Activated CD8-positive, alpha-beta T cell treated with anti-CD3 and anti-CD28 coated beads for 36 hours (primary cell): ENCODE data around the gene MAPK13. TPM values are rescaled to one million over a fixed set of nuclear protein-coding genes. Genes with fewer than 3 reads are reported as not detected.
A peak's percentile ranks its signal among the peaks of the same experiment; 100 is the strongest.

Experiments used
- ATAC-seq: fragments of 200-7000 bp; cut with Tn5 transposase; one replicate; pipeline ENCODE4 v1.10.0; 2021; ENCODE audit warnings: mild to moderate bottlenecking, moderate library complexity
- CTCF ChIA-PET: fragments of 350-600 bp; sonication (Branson Sonifier 250); formaldehyde crosslinking; loops from one replicate; lab custom pipeline; 2021; ENCODE audit warnings: antibody characterized with exemption; lab: Charles Lee
- POLR2A ChIA-PET: fragments of 350-600 bp; sonication (Branson Sonifier 250); formaldehyde crosslinking; loops from one replicate; lab custom pipeline; 2021; ENCODE audit warnings: antibody characterized with exemption; lab: Charles Lee
- DNase-seq: peaks from one replicate; pipeline ENCODE4 v3.0.0-alpha.2; 2020
- H3K27ac Mint-ChIP-seq: one replicate; pipeline ENCODE4 v1.8.0; 2021; ENCODE audit warnings: mild to moderate bottlenecking, mixed read lengths
- H3K27me3 Mint-ChIP-seq: one replicate; pipeline ENCODE4 v1.8.0; 2021; ENCODE audit warnings: mixed read lengths
- H3K36me3 Mint-ChIP-seq: one replicate; pipeline ENCODE4 v1.8.0; 2021; ENCODE audit warnings: low read depth, mixed read lengths
- H3K4me1 Mint-ChIP-seq: one replicate; pipeline ENCODE4 v1.8.0; 2021; ENCODE audit warnings: low read depth, mixed read lengths
- H3K4me3 Mint-ChIP-seq: one replicate; pipeline ENCODE4 v1.8.0; 2021; ENCODE audit warnings: mild to moderate bottlenecking, moderate library complexity, mixed read lengths
- H3K9me3 Mint-ChIP-seq: one replicate; pipeline ENCODE4 v1.8.0; 2021; ENCODE audit warnings: mixed read lengths
- CTCF ChIP-seq: fragments of 200-600 bp; IDR thresholded peaks from one replicate; pipeline ENCODE4 v1.8.0; 2022; ENCODE audit warnings: antibody characterized with exemption, mild to moderate bottlenecking
- intact Hi-C: fragments of 100-400 bp; cut with micrococcal nuclease; formaldehyde crosslinking; loops from one replicate; pipeline ENCODE4 v1.10.0; 2022
- total RNA-seq, 2 experiments: library from RNA; stranded (reverse); gene quantifications; one replicate each; pipeline ENCODE4 v1.2.3, GENCODE V29; 2021

Gene MAPK13
- total RNA-seq, 2 experiments from 2014 or later, result 60.4 to 60.9 TPM

DNA sequence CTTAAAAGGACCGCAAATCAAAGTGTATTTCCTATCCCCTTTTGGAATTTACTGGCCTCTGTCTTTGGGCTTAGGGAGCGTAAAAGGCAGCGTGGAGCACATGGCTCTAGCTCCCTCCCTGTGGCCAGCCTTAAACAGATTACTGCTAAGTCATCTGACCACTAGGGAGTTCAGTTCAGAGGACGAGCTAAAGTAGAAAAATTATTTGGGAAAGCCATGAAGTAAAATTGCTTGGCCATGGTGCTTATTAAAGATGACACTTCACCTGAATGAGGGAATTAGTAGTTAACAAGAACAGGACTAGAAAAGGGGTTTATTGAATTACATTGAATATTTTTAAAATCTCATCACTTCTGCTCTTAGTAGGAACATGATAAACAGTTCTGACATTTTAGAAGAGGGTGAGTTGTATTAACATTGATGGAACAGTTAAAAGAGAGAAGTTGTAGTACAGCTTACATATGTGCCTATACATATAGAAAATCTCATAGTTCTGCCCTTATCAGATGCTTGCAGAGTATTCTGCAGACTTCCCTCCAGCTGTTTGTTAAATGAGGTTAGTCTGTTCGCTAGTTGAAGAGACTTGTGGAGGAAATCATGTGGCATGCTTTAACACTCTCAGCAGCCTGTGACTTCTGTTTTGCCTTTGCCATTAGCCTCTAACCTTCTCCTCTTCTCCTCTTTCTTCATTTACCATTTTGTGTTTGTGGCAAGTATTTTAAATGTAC lies 31.2 kb upstream of the MAPK13 start:
- H3K27ac Mint-ChIP-seq, result peak overlapping the region; percentile 79
- H3K4me3 Mint-ChIP-seq, result no peak overlapping the region
- no peaks in the 10 kb centered on the region for H3K9me3 Mint-ChIP-seq
- DNase-seq (no peak), ATAC-seq (no peak)
- no peaks in the 10 kb centered on the region for H3K27me3 Mint-ChIP-seq
- H3K4me1 Mint-ChIP-seq, result peaks cover 51% of the 10 kb centered on the region
- peaks cover 20% of the 10 kb centered on the region for H3K36me3 Mint-ChIP-seq
- intact Hi-C loops, result no loop called here
- CTCF ChIA-PET, result interaction anchor here (1.0 to 11.7 kb wide), 4 partner anchors 9 to 203 kb away, joined by 3 to 230 read pairs (median 8); partner anchors contain the start of genes MAPK14 and SLC26A8
- TF ChIP-seq CTCF, result no peak
- POLR2A ChIA-PET, result interaction anchor here (0.6 to 0.8 kb wide), 2 partner anchors 32 to 71 kb away, joined by 3 to 4 read pairs; no protein-coding TSS in a partner anchor

GRCh38 chr6:36099869-36100483 lies 30.3 kb upstream of the MAPK13 start:
- Mint-ChIP-seq H3K4me1 (peaks cover 45% of the 10 kb centered on the region), H3K27ac (peak overlapping the region; percentile 79), H3K9me3 (no peaks in the 10 kb centered on the region), H3K27me3 (no peaks in the 10 kb centered on the region), H3K36me3 (peaks cover 25% of the 10 kb centered on the region), H3K4me3 (no peak overlapping the region)
- POLR2A ChIA-PET, result interaction anchor here (0.6 to 1.2 kb wide), 4 partner anchors 31 to 183 kb away, joined by 3 to 7 read pairs (median 4); no protein-coding TSS in a partner anchor
- CTCF ChIA-PET, result interaction anchor here (0.8 to 11.7 kb wide), 5 partner anchors 13 to 74 kb away, joined by 3 to 230 read pairs (median 5); partner anchors contain the start of genes MAPK14 and SLC26A8
- intact Hi-C loops, result no loop called here
- DNase-seq (peak; percentile 48), ATAC-seq (peak; percentile 79)
- TF ChIP-seq CTCF, result no peak

DNA sequence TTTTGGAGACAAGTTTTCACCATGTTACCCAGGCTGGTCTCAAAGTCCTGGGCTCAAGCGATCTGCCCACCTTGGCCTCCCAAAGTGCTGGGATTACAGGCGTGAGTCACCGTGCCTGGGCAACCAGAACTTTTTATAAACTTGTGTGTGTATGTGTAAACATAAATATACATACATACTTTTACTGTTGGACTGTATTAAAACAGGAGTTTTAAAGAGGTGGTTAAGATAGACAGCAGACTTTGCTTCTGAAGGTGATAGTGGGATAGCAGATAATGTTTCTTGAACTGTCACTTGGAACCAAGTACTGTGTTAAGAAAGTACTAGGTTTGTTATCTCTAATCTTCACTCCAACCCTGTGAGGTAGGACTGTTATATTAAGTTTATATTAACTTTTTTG lies 28.6 kb upstream of the MAPK13 start:
- ChIA-PET CTCF (interaction anchor here (0.9 to 11.7 kb wide), 2 partner anchors 75 to 97 kb away, joined by 3 to 230 read pairs; partner anchors contain the start of genes MAPK14 and SLC26A8), POLR2A (no interaction called here)
- H3K4me3 Mint-ChIP-seq, result no peak overlapping the region
- ATAC-seq, result no peak
- H3K36me3 Mint-ChIP-seq, result peaks cover 29% of the 10 kb centered on the region
- no peak for DNase-seq
- H3K9me3 Mint-ChIP-seq, result no peaks in the 10 kb centered on the region
- no peak for TF ChIP-seq CTCF
- peaks cover 40% of the 10 kb centered on the region for H3K4me1 Mint-ChIP-seq
- H3K27ac Mint-ChIP-seq, result peak overlapping the region; percentile 30
- no peaks in the 10 kb centered on the region for H3K27me3 Mint-ChIP-seq
- intact Hi-C loops, result no loop called here

GRCh38 chr6:36102853-36103252 lies 27.5 kb upstream of the MAPK13 start:
- Mint-ChIP-seq H3K27ac (peak overlapping the region; percentile 31), H3K36me3 (peaks cover 36% of the 10 kb centered on the region)

More at GRCh38 chr6:36102853-36103252, 27.5 kb upstream of the MAPK13 start:
- CTCF ChIA-PET, result interaction anchor here (0.7 to 3.8 kb wide), 8 partner anchors 7 to 258 kb away, joined by 4 to 49 read pairs (median 5); partner anchors contain the start of gene MAPK14
- intact Hi-C loops, result no loop called here
- POLR2A ChIA-PET, result interaction anchor here (1.0 to 1.6 kb wide), 2 partner anchors 20 to 75 kb away, joined by 3 read pairs; partner anchors contain the start of gene MAPK14
- DNase-seq (no peak), ATAC-seq (no peak)
- no peak for TF ChIP-seq CTCF
- H3K4me1 Mint-ChIP-seq, result peaks cover 48% of the 10 kb centered on the region
- H3K9me3 Mint-ChIP-seq, result no peaks in the 10 kb centered on the region
- H3K27me3 Mint-ChIP-seq, result no peaks in the 10 kb centered on the region
- H3K4me3 Mint-ChIP-seq, result no peak overlapping the region
